Cardiac fibroblast (primary cell): ENCODE results near the gene SEPSECS.

ENCODE experiments used
- DNase-seq, 2 donors: peaks; one replicate each; pipeline versions ENCODE4 v3.0.0 to v3.0.0-alpha.2; 2010; ENCODE audit warnings: low read depth in 2 of 2
- H3K4me3 ChIP-seq, 2 donors: replicated peaks in 1 of 2; 1 replicate in 1 of 2; 2 replicates in 1 of 2; pipeline ENCODE4 v1.5.1; 2011; ENCODE audit warnings: low read depth in 2 of 2, low read length in 2 of 2, mild to moderate bottlenecking in 2 of 2, moderate library complexity in 1 of 2
- CTCF ChIP-seq: IDR thresholded peaks from one replicate; pipeline ENCODE4 v1.5.1; 2011; ENCODE audit warnings: low read depth, mild to moderate bottlenecking, low read length, inconsistent platforms

Gene SEPSECS

GRCh38 chr4:25107827-25108516, 52.3 kb downstream of the SEPSECS start:
- DNase-seq = peak in 1 of 2 donors; percentile 14
- no peak overlapping the region for H3K4me3 ChIP-seq
- no peak for TF ChIP-seq CTCF

GRCh38 chr4:25106363-25107151, 53.7 kb downstream of the SEPSECS start:
- TF ChIP-seq CTCF = no peak
- no peak overlapping the region for H3K4me3 ChIP-seq
- no peak for DNase-seq

- no peak for TF ChIP-seq CTCF
- DNase-seq = no peak
- H3K4me3 ChIP-seq = no peak overlapping the region
These were observed 55.7 kb downstream of the SEPSECS start for GRCh38 chr4:25104591-25104990.

GRCh38 chr4:25103418-25103817, 56.8 kb downstream of the SEPSECS start:
- no peak for TF ChIP-seq CTCF
- H3K4me3 ChIP-seq = no peak overlapping the region
- peak in 1 of 2 donors; percentile 74 for DNase-seq

GRCh38 chr4:25101836-25102235, 58.4 kb downstream of the SEPSECS start:
- no peak for DNase-seq
- no peak for TF ChIP-seq CTCF
- no peak overlapping the region for H3K4me3 ChIP-seq

GRCh38 chr4:25100710-25101109, 59.5 kb downstream of the SEPSECS start:
- no peak overlapping the region for H3K4me3 ChIP-seq
- no peak for DNase-seq
- no peak for TF ChIP-seq CTCF
